ENCODE data around the gene RASAL3. TPM values are rescaled to one million over a fixed set of nuclear protein-coding genes. Genes with fewer than 3 reads are reported as not detected.
A peak's percentile ranks its signal among the peaks of the same experiment; 100 is the strongest.

The RASAL3 gene
- total and polyA plus RNA-seq, 2 of the 4 experiments (the other 2 are of a cell fraction), result 0.07 TPM; not detected in 1

DNA sequence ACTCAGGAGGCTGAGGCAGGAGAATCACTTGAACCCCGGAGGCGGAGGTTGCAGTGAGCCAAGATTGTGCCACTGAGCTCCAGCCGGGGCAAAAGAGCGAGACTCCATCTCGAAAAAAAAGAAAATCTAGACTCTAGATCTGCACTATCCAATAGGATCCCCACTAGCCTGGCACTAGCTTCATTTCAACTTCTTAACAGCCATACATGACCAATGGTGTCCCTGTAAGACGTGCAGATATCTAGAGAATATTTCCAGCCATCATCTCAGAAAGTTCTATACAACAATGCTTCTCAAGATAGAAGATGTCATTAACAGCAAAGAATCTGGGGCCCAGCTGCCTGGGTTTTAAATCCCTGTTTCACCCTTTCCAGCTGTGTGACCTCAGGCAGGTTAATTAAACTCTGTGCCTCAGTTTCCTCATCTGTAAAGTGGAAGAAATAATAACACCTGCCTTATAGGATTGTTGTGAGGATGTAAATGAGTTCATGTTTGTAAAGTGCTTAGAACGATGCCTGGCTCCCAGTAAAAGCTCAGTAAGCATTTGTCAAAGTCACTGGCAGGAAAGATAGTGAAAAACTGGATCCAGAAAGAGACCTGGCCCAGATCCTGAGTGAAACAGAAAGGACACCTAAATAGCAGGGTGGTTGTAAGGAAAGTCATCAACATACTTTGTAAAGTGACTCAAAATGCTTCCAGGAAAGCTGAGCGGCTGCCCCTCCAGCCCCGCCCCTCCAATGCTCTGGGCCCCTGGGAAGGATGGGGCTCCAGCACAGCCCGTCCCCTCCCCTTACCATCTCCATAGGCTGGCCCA lies 28.1 kb downstream of the RASAL3 start:
- Histone ChIP-seq H3K18ac (ENCODE audit: low read depth, low read length) (no peak overlapping the region; the same call in 1 of the 2 replicates), H2AFZ (replicated peaks; ENCODE audit: low read length, poor library complexity) (peak overlapping the region; percentile 32), H3K4me2 (ENCODE audit: low read depth, low read length) (no peak overlapping the region), H3K9ac (ENCODE audit: low read depth, low read length) (no peak overlapping the region), H3K14ac (replicated peaks; ENCODE audit: low read depth, low read length) (no peak overlapping the region), H3K56ac (ENCODE audit: extremely low read depth, insufficient read depth, low read length) (no peak overlapping the region), H3K23ac (ENCODE audit: low read depth, low read length) (no peak overlapping the region), H3K27me3 (ENCODE audit: control insufficient read depth, insufficient read depth, low read length) (no peaks in the 10 kb centered on the region), H3K9me3 (ENCODE audit: control insufficient read depth, insufficient read depth, low read length) (no peaks in the 10 kb centered on the region), H2BK120ac (ENCODE audit: low read depth, low read length) (no peak overlapping the region; the same call in 1 of the 2 replicates), H4K8ac (ENCODE audit: low read depth in 2 of 2, low read length in 2 of 2) (no peak overlapping the region), H4K20me1 (ENCODE audit: insufficient read depth, low read length) (0 out of 2 replicates have a peak, but pooled peaks cover 8% of the 10 kb centered on the region), H2AK5ac (ENCODE audit: low read depth, low read length) (no peak overlapping the region), H2BK20ac (ENCODE audit: low read depth, low read length) (0 out of 2 replicates have a peak overlapping the region, but pooled peaks have one; percentile 24), H2AK9ac (replicated peaks; ENCODE audit: low read depth, low read length, poor library complexity) (peak overlapping the region; percentile 72), H3K4ac (ENCODE audit: low read depth, low read length) (0 out of 2 replicates have a peak overlapping the region, but pooled peaks have one; percentile 12), H3K79me1 (ENCODE audit: low read depth in 1 of 2, low read length in 2 of 2) (peaks cover 7 to 9% of the 10 kb centered on the region in 2 experiments; a peak in 2 of 4 replicates), H3K4me1 (ENCODE audit: control insufficient read depth, insufficient read depth, low read length) (peaks cover 22% of the 10 kb centered on the region), H3K27ac (ENCODE audit: insufficient read depth, low read length) (no peak overlapping the region), H3K36me3 (ENCODE audit: control insufficient read depth, insufficient read depth, low read length) (no peaks in the 10 kb centered on the region), H2BK5ac (ENCODE audit: low read depth, low read length, poor library complexity, severe bottlenecking) (no peak overlapping the region), H3K9me1 (ENCODE audit: insufficient read depth, low read length) (0 out of 2 replicates have a peak, but pooled peaks cover 5% of the 10 kb centered on the region), H2BK15ac (ENCODE audit: low read depth, low read length) (peak overlapping the region; percentile 38; the same call in 1 of the 3 replicates), H3K4me3 (ENCODE audit: insufficient read depth, low read depth, low read length) (no peak overlapping the region), H4K5ac (ENCODE audit: low read depth, low read length) (no peak overlapping the region; the same call in 1 of the 2 replicates), H4K91ac (ENCODE audit: insufficient read depth, low read depth, low read length) (no peak overlapping the region)
- no peak for ATAC-seq (ENCODE audit: low read depth)
- POLR2A ChIA-PET (ENCODE audit: unreplicated experiment), result no interaction called here
- BruUV-seq (replicated peaks), result no TSS peak
- intact Hi-C loops (cut with micrococcal nuclease), result loop anchor here (5.0 kb wide), 1 partner anchor 344 kb away; no protein-coding TSS in a partner anchor
- dilution Hi-C loops (cut with HindIII; ENCODE audit: low sequenced_read_pairs, unreplicated experiment), result no loop called here
- DNase-seq, result no peak
- CTCF ChIA-PET, result no interaction called here
- TF ChIP-seq SMC3 (IDR thresholded peaks at IDR 0.05; ENCODE audit: low read depth, low read length), result no peak
- in situ Hi-C loops (cut with MboI; ENCODE audit: low sequenced_read_pairs), result loop anchor here (25.0 kb wide), 1 partner anchor 874 kb away; the partner anchor contains the start of gene NDUFB7
- 73% methylated on average over 2 of the region's 10 CpGs; no CpG with 5 or more reads in 1 of the 2 experiments for WGBS, 2 experiments (ENCODE audit: extremely low coverage in 2 of 2, insufficient read length in 1 of 2)
